HepG2 (cell line): ENCODE results near the gene RNU6-1. TPM values are rescaled to one million over a fixed set of nuclear protein-coding genes. Genes with fewer than 3 reads are reported as not detected.
A peak's percentile ranks its signal among the peaks of the same experiment; 100 is the strongest.

Experiments
- ATAD3A ChIP-seq: sonication (generic); formaldehyde crosslinking; IDR thresholded peaks from 2 replicates; pipeline ENCODE4 v1.4.0; 2020; ENCODE audit warnings: missing genetic modification reagents
- CCDC6 ChIP-seq: sonication (generic); formaldehyde crosslinking; IDR thresholded peaks from 2 replicates; pipeline ENCODE4 v1.8.1; 2022; ENCODE audit warnings: mild to moderate bottlenecking, missing genetic modification reagents, moderate library complexity
- IRX3 ChIP-seq: sonication (generic); formaldehyde crosslinking; IDR thresholded peaks from 2 replicates; pipeline ENCODE4 v1.8.1; 2023; ENCODE audit warnings: mild to moderate bottlenecking, low read depth, missing genetic modification reagents, borderline replicate concordance
- KDM4B ChIP-seq: sonication (generic); formaldehyde crosslinking; IDR thresholded peaks from 2 replicates; pipeline ENCODE4 v1.4.0; 2020; ENCODE audit warnings: missing genetic modification reagents
- KLF13 ChIP-seq: sonication (generic); formaldehyde crosslinking; IDR thresholded peaks from 2 replicates; pipeline ENCODE4 v1.4.0; 2020; ENCODE audit warnings: mild to moderate bottlenecking, missing genetic modification reagents
- MIXL1 ChIP-seq: IDR thresholded peaks from 2 replicates; pipeline ENCODE4 v1.6.1; 2016
- MTA3 ChIP-seq: sonication (generic); formaldehyde crosslinking; IDR thresholded peaks from 2 replicates; pipeline ENCODE4 v1.4.0; 2020; ENCODE audit warnings: missing genetic modification reagents
- PAX8 ChIP-seq: sonication (generic); formaldehyde crosslinking; IDR thresholded peaks from 2 replicates; pipeline ENCODE4 v1.8.0; 2022; ENCODE audit warnings: mild to moderate bottlenecking, missing genetic modification reagents, borderline replicate concordance
- TCF12 ChIP-seq, 2 experiments: fragments of 450-650 bp in 1 of 2; sonication (generic) in 1 of 2; formaldehyde crosslinking in 1 of 2; IDR thresholded peaks; 2 replicates each; pipeline versions ENCODE4 v1.6.1 to v1.8.0; 2017 to 2022; ENCODE audit warnings: antibody characterized with exemption in 1 of 2, mild to moderate bottlenecking in 1 of 2, missing genetic modification reagents in 1 of 2, moderate library complexity in 1 of 2
- ZNF451 ChIP-seq: sonication (generic); formaldehyde crosslinking; IDR thresholded peaks from 2 replicates; pipeline ENCODE4 v1.5.0; 2020; ENCODE audit warnings: mild to moderate bottlenecking, missing genetic modification reagents
- ZNF607 ChIP-seq: sonication (generic); formaldehyde crosslinking; IDR thresholded peaks from 2 replicates; pipeline ENCODE4 v1.5.1; 2020; ENCODE audit warnings: missing genetic modification reagents, mild to moderate bottlenecking, borderline replicate concordance
- ZNF749 ChIP-seq: sonication (generic); formaldehyde crosslinking; IDR thresholded peaks from 2 replicates; pipeline ENCODE4 v1.8.0; 2022; ENCODE audit warnings: mild to moderate bottlenecking, missing genetic modification reagents, moderate library complexity, borderline replicate concordance
- ZNF773 ChIP-seq: sonication (generic); formaldehyde crosslinking; IDR thresholded peaks from 2 replicates; pipeline ENCODE4 v1.4.0; 2020; ENCODE audit warnings: missing genetic modification reagents, borderline replicate concordance
- polyA plus RNA-seq, 8 experiments: library from polyadenylated mRNA; depleted of rRNA in 3 of 8; stranded (reverse) in 7 of 8; unstranded in 1 of 8; fragments of >200 nt; fragmentation: Illumina TruSeq in 4 of 8; extraction: Trizol in 4 of 8; gene quantifications; 2 replicates each; pipeline versions ENCODE4 v1.2.1 to v1.2.3, GENCODE V29; 2011 to 2016; ENCODE audit warnings: low read depth in 4 of 8, missing spikeins in 1 of 8, mixed read lengths in 1 of 8; ENCODE audit not compliant: insufficient read depth in 1 of 8
- total RNA-seq, 5 experiments: library from RNA; depleted of rRNA; stranded (reverse); fragments of >200 nt; fragmentation: Illumina TruSeq; extraction: Trizol; gene quantifications; 2 replicates each; pipeline ENCODE4 v1.2.3, GENCODE V29; 2016; ENCODE audit warnings: low read depth in 1 of 5
- TF ChIP-seq, protein P1 (sequence below): sonication (generic); formaldehyde crosslinking; IDR thresholded peaks from 2 replicates; pipeline ENCODE4 v1.5.0; 2020; ENCODE audit warnings: missing genetic modification reagents, mild to moderate bottlenecking, borderline replicate concordance
- TF ChIP-seq, protein P2 (sequence below): sonication (generic); formaldehyde crosslinking; IDR thresholded peaks from 2 replicates; pipeline ENCODE4 v1.8.0; 2022; ENCODE audit warnings: low read depth, missing genetic modification reagents
- TF ChIP-seq, protein P3 (sequence below): sonication (generic); formaldehyde crosslinking; IDR thresholded peaks from 2 replicates; pipeline ENCODE4 v1.8.1; 2023; ENCODE audit warnings: mild to moderate bottlenecking, missing genetic modification reagents
- TF ChIP-seq, protein P4 (sequence below): sonication (generic); formaldehyde crosslinking; IDR thresholded peaks from 2 replicates; pipeline ENCODE4 v1.9.0; 2021; ENCODE audit warnings: missing genetic modification reagents, mild to moderate bottlenecking, borderline replicate concordance
- TF ChIP-seq, protein P5 (sequence below): sonication (generic); formaldehyde crosslinking; IDR thresholded peaks from 2 replicates; pipeline ENCODE4 v1.4.0; 2020; ENCODE audit warnings: mild to moderate bottlenecking, missing genetic modification reagents
- TF ChIP-seq, protein P6 (sequence below): IDR thresholded peaks from 2 replicates; pipeline ENCODE4 v1.6.1; 2016; ENCODE audit warnings: low read depth, control low read depth

The RNU6-1 gene
- total and polyA plus RNA-seq, 2 of the 13 experiments (the other 11 are each of a cell fraction or from before 2014, with no cell fraction given) = under 0.01 TPM; not detected in 1

DNA sequence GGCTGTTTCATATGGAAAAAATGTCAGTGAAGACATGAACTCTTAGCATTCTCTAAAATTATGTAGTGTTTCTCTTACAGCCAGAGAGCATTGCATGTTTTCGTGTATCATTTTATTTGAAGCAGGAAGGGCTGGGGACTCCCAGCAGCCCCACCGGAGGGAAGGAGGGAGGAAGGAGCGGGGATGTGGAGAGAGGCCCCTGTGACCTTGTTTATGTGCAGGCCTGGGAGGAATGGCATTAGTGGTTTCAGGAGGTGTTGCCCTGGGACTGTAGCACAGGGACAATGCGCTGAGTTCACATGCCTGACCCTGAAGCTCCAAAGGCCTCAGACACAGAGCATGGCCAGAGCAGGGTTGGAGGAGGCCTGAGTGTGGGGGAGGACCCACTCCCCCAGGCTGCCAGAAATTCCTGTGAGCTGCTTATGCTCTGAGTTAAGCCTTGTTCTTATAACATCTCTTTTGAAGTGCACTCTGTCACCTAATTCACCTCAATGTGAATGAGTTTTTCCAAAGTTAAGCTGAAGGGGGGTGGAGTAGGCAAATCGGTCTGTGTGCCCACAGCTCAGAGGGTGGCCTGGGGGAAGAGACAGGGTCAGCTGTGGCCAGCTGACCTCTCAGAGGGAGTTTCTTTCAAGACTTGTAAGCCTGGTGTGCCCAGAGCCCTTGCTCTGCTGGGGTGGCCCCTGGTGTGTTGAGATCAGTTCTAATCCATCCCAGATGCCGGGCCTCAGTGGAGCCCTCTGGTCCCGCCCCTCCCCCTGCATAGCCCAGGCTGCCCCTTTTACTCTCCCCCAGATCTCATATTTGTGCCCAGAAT is 3.9 kb upstream of the RNU6-1 start (continued):
- no peak for TF ChIP-seq ZNF607 (CRISPR knock-in tag)
- peak; percentile 34; the same call in 1 of the 2 replicates for TF ChIP-seq CCDC6
- no peak for TF ChIP-seq ZNF451
- TF ChIP-seq ATAD3A (CRISPR knock-in tag) = no peak
- TF ChIP-seq, protein P1, sequence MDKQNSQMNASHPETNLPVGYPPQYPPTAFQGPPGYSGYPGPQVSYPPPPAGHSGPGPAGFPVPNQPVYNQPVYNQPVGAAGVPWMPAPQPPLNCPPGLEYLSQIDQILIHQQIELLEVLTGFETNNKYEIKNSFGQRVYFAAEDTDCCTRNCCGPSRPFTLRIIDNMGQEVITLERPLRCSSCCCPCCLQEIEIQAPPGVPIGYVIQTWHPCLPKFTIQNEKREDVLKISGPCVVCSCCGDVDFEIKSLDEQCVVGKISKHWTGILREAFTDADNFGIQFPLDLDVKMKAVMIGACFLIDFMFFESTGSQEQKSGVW = no peak
- TF ChIP-seq MIXL1 (CRISPR knock-in tag) = no peak
- TF ChIP-seq MTA3 (CRISPR knock-in tag) = no peak
- TF ChIP-seq KDM4B (CRISPR knock-in tag) = no peak
- TF ChIP-seq, protein P2, sequence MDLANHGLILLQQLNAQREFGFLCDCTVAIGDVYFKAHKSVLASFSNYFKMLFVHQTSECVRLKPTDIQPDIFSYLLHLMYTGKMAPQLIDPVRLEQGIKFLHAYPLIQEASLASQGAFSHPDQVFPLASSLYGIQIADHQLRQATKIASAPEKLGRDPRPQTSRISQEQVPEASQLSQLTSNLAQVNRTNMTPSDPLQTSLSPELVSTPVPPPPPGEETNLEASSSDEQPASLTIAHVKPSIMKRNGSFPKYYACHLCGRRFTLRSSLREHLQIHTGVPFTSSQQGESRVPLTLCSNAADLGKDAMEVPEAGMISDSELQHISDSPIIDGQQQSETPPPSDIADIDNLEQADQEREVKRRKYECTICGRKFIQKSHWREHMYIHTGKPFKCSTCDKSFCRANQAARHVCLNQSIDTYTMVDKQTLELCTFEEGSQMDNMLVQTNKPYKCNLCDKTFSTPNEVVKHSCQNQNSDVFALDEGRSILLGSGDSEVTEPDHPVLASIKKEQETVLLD = no peak
- TF ChIP-seq PAX8 (CRISPR knock-in tag) = 0 out of 2 replicates have a peak, but pooled peaks have one; percentile 30
- TF ChIP-seq, protein P3, sequence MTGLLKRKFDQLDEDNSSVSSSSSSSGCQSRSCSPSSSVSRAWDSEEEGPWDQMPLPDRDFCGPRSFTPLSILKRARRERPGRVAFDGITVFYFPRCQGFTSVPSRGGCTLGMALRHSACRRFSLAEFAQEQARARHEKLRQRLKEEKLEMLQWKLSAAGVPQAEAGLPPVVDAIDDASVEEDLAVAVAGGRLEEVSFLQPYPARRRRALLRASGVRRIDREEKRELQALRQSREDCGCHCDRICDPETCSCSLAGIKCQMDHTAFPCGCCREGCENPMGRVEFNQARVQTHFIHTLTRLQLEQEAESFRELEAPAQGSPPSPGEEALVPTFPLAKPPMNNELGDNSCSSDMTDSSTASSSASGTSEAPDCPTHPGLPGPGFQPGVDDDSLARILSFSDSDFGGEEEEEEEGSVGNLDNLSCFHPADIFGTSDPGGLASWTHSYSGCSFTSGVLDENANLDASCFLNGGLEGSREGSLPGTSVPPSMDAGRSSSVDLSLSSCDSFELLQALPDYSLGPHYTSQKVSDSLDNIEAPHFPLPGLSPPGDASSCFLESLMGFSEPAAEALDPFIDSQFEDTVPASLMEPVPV (CRISPR knock-in tag) = no peak
- TF ChIP-seq IRX3 (CRISPR knock-in tag) = no peak
- TF ChIP-seq TCF12 (IDR thresholded peaks at IDR 0.05) = no peak
- no peak for TF ChIP-seq TCF12 (CRISPR knock-in tag; IDR thresholded peaks at IDR 0.05)
- TF ChIP-seq, protein P4, sequence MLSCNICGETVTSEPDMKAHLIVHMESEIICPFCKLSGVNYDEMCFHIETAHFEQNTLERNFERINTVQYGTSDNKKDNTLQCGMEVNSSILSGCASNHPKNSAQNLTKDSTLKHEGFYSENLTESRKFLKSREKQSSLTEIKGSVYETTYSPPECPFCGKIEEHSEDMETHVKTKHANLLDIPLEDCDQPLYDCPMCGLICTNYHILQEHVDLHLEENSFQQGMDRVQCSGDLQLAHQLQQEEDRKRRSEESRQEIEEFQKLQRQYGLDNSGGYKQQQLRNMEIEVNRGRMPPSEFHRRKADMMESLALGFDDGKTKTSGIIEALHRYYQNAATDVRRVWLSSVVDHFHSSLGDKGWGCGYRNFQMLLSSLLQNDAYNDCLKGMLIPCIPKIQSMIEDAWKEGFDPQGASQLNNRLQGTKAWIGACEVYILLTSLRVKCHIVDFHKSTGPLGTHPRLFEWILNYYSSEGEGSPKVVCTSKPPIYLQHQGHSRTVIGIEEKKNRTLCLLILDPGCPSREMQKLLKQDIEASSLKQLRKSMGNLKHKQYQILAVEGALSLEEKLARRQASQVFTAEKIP (CRISPR knock-in tag) = no peak
- no peak for TF ChIP-seq KLF13
- TF ChIP-seq ZNF773 (CRISPR knock-in tag) = no peak
- TF ChIP-seq, protein P5, sequence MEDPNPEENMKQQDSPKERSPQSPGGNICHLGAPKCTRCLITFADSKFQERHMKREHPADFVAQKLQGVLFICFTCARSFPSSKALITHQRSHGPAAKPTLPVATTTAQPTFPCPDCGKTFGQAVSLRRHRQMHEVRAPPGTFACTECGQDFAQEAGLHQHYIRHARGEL (CRISPR knock-in tag) = no peak
- TF ChIP-seq, protein P6, sequence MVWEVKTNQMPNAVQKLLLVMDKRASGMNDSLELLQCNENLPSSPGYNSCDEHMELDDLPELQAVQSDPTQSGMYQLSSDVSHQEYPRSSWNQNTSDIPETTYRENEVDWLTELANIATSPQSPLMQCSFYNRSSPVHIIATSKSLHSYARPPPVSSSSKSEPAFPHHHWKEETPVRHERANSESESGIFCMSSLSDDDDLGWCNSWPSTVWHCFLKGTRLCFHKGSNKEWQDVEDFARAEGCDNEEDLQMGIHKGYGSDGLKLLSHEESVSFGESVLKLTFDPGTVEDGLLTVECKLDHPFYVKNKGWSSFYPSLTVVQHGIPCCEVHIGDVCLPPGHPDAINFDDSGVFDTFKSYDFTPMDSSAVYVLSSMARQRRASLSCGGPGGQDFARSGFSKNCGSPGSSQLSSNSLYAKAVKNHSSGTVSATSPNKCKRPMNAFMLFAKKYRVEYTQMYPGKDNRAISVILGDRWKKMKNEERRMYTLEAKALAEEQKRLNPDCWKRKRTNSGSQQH (CRISPR knock-in tag) = no peak
- TF ChIP-seq ZNF749 (CRISPR knock-in tag) = no peak
